Measurements from ENCODE around the gene SAMD7. TPM values are rescaled to one million over a fixed set of nuclear protein-coding genes. Genes with fewer than 3 reads are reported as not detected.

Gene SAMD7
- total and polyA plus RNA-seq, 11 donors: not detected

DNA sequence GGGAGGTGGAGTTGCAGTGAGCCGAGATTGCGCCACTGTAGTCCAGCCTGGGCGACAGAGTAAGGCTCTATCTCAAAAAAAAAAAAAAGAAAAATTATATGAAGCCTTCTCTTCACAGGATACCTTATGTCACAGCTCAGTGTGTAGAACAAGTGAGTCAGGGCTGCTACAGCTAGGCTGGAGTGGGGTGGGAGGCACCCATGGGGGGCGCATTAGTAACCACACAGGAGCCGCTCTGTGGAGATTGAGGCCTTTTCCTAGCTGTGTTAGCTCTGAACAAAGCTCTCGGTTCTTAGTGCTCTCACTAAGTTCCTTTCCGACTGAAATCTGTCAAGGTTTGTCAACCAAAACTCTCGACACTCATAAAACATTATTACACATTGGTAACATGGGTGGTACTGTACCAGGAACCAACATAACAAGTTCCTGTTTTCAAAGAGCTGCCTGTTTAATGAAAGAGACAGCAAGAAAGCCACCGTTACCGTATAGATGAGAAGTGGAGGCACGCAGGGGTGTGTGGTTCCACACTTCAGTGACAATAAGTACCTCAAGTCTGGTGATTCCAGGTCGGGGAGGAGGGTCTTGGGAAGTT, 46.1 kb upstream of the SAMD7 start:
- DNase-seq (no peak), ATAC-seq (no peak)
- intact Hi-C loops (cut with DNase I): loop anchor here in 9 of 10 donors (2.0 to 10.0 kb wide), 6 partner anchors 100 to 420 kb away; partner anchors contain the start of gene SEC62 (in 5 of the 9)
- Histone ChIP-seq H3K9me3 (no peaks in the 10 kb centered on the region), H3K4me1 (peaks cover 0 to 7% (median 0%) of the 10 kb centered on the region in 12 donors), H3K27ac (no peak overlapping the region), H3K36me3 (no peaks in the 10 kb centered on the region), H3K27me3 (no peaks in the 10 kb centered on the region), H3K4me3 (no peak overlapping the region)
- TF ChIP-seq POLR2A (IDR thresholded peaks at IDR 0.05): no peak
- TF ChIP-seq, protein P1, sequence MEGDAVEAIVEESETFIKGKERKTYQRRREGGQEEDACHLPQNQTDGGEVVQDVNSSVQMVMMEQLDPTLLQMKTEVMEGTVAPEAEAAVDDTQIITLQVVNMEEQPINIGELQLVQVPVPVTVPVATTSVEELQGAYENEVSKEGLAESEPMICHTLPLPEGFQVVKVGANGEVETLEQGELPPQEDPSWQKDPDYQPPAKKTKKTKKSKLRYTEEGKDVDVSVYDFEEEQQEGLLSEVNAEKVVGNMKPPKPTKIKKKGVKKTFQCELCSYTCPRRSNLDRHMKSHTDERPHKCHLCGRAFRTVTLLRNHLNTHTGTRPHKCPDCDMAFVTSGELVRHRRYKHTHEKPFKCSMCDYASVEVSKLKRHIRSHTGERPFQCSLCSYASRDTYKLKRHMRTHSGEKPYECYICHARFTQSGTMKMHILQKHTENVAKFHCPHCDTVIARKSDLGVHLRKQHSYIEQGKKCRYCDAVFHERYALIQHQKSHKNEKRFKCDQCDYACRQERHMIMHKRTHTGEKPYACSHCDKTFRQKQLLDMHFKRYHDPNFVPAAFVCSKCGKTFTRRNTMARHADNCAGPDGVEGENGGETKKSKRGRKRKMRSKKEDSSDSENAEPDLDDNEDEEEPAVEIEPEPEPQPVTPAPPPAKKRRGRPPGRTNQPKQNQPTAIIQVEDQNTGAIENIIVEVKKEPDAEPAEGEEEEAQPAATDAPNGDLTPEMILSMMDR (IDR thresholded peaks at IDR 0.05): no peak
- 77 to 86% (median 82%) methylated on average over 12 of the region's 12 CpGs for WGBS, 4 donors

DNA sequence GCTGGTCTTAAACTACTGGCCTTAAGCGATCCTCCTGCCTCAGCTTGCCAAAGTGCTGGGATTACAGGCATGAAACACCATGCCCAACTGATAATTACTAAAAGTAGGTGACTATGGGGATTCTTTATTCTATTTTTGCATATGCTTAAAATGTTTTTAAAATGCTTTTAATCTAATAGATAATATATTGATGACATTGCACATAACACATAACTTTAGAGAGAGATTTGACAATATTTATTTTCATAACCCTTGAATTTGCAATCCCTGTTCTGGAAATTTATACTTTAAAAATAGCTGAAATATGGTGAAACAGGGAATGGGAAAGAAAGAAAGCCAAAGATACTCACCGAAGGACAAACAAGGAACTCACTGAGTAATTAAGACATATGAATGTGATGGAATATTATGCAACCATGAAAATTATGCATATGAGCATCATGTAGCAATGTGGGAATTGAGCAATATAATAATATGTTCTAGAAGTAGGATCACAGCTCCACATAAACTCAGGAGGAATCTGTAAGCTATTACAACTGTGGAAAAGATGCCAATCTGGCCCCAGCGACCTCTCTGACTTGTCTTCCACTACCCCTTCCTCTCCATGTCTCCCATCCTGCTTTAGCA, 43.7 kb upstream of the SAMD7 start:
- Histone ChIP-seq H3K36me3 (no peaks in the 10 kb centered on the region), H3K4me1 (peaks cover 0 to 7% (median 0%) of the 10 kb centered on the region in 12 donors), H3K27me3 (no peaks in the 10 kb centered on the region), H3K9me3 (no peaks in the 10 kb centered on the region), H3K4me3 (no peak overlapping the region), H3K27ac (no peak overlapping the region)
- intact Hi-C loops (cut with DNase I): loop anchor here in 8 of 10 donors (10.0 kb wide), 5 partner anchors 97 to 417 kb away; partner anchors contain the start of gene SEC62 (in 4 of the 8)
- no peak for TF ChIP-seq POLR2A (IDR thresholded peaks at IDR 0.05)
- TF ChIP-seq, protein P1 (IDR thresholded peaks at IDR 0.05): no peak
- DNase-seq (no peak), ATAC-seq (no peak)
- 93 to 99% (median 97%) methylated on average over 3 of the region's 3 CpGs for WGBS, 4 donors

DNA sequence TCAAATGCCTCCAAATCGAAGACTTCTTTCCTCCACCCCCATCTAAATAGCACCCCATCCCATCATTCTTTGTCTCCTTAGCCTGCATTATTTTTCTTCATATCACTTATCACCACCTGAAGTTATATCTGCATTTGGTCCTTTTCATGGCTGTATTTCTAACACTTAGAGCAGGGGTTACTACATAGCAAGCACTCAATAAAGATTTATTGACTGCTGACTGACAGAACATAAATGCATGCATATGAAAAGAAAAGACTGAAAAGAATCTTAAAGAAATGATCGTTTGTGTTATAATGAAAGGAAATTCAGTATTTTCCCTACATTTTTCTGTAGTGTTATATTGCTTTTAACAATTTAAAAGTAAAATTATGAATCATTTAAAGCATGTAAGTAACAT, 43.0 kb upstream of the SAMD7 start:
- 86 to 92% (median 90%) methylated on average over 2 of the region's 2 CpGs for WGBS, 4 donors
- ATAC-seq (no peak), DNase-seq (no peak)
- no peak for TF ChIP-seq POLR2A (IDR thresholded peaks at IDR 0.05)
- TF ChIP-seq, protein P1 (IDR thresholded peaks at IDR 0.05): no peak
- H3K27me3 ChIP-seq: no peaks in the 10 kb centered on the region
- no peaks in the 10 kb centered on the region for H3K36me3 ChIP-seq
- no peaks in the 10 kb centered on the region for H3K9me3 ChIP-seq
- peaks cover 0 to 3% (median 0%) of the 10 kb centered on the region in 12 donors for H3K4me1 ChIP-seq
- H3K4me3 ChIP-seq: no peak overlapping the region
- H3K27ac ChIP-seq: no peak overlapping the region
- intact Hi-C loops (cut with DNase I): loop anchor here in 8 of 10 donors (10.0 kb wide), 5 partner anchors 96 to 416 kb away; partner anchors contain the start of gene SEC62 (in 4 of the 8)

DNA sequence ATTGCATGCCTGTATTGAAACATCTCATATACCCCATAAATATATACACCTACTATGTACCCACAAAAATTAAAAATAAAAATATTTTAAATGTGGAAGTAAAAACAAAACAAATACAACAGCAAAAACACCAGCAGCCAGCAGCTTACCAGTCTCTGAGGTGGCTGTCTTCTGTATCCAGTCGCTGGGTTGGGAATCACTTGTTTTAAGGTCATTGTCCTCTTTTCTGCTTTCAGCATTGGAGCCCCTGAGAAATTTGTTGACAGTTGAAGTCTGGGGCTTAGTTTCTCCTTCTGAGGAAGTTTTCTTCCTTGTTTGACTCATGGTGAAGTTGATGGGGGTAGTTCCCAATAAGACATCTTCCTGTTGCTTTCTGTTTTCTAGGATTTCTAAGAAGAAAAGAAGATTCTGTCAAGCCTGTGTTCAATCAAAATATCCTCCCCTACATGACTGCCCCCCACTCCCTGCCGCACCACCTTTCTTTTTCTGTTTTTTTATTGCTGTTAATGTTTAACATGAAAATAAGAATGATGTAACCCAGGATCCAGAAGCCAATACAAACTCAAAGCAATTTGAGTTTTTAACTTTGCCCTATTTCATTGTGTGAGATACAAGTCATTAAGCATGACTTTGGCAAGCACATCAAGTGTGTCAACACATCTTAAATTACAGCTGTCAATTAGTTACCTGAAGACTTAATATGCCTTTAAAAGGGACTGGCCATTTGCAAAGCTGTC, 41.7 kb upstream of the SAMD7 start, which contains the start of gene LRRC31:
LRRC31 (minus strand) TSS at position 452 of the 737 bp plus-strand sequence; CDS start at position 324, 128 bp downstream.
- TF ChIP-seq, protein P1 (IDR thresholded peaks at IDR 0.05): no peak
- TF ChIP-seq POLR2A (IDR thresholded peaks at IDR 0.05): no peak
- ATAC-seq: no peak

More for the DNA sequence above, 41.7 kb upstream of the SAMD7 start, which contains the start of gene LRRC31:
- intact Hi-C loops (cut with DNase I): loop anchor here in 8 of 10 donors (10.0 kb wide), 5 partner anchors 95 to 415 kb away; partner anchors contain the start of gene SEC62 (in 4 of the 8)
- 75 to 89% (median 79%) methylated on average over 2 of the region's 2 CpGs for WGBS, 4 donors
- Histone ChIP-seq H3K27ac (no peak within 1 kb of the TSS), H3K4me1 (no peaks in the 10 kb centered on the region), H3K9me3 (no peaks in the 10 kb centered on the region), H3K4me3 (no peak within 1 kb of the TSS), H3K36me3 (no peaks in the 10 kb centered on the region), H3K27me3 (no peaks in the 10 kb centered on the region)
- DNase-seq: no peak
